IMR-90 (cell line): Measurements from ENCODE around the gene SUSD6. TPM values are rescaled to one million over a fixed set of nuclear protein-coding genes. Genes with fewer than 3 reads are reported as not detected.

Experiments
- ATAC-seq: fragments of 200-7000 bp; cut with Tn5 transposase; 2 replicates; pipeline ENCODE4 v1.9.1; 2020; ENCODE audit warnings: low read depth, mild to moderate bottlenecking, moderate library complexity
- BruUV-seq: library from RNA; stranded (reverse); fragments of 400-500 nt; replicated peaks from 2 replicates; lab custom pipeline; 2021; lab: Mats Ljungman, UMichigan
- CTCF ChIA-PET: fragments of 300-600 bp; formaldehyde crosslinking; extraction: SDS; loops from one replicate; lab custom pipeline; 2021; ENCODE audit warnings: antibody characterized with exemption; lab: Yijun Ruan, JAX
- POLR2A ChIA-PET: fragments of 300-600 bp; sonication (Branson Sonifier 250); formaldehyde crosslinking; loops from one replicate; lab custom pipeline; 2022; ENCODE audit warnings: antibody characterized with exemption; ENCODE audit not compliant: unreplicated experiment; lab: Charles Lee
- DNase-seq: peaks from one replicate; pipeline ENCODE4 v3.0.0; 2013
- H2AFZ ChIP-seq: replicated peaks from 2 replicates; pipeline ENCODE3; 2013; ENCODE audit warnings: low read length, mild to moderate bottlenecking; ENCODE audit not compliant: poor library complexity
- H2AK5ac ChIP-seq: 2 replicates; pipeline ENCODE4 v1.6.1; 2013; ENCODE audit warnings: low read depth, low read length, inconsistent platforms
- H2AK9ac ChIP-seq: replicated peaks from 2 replicates; pipeline ENCODE3; 2013; ENCODE audit warnings: mild to moderate bottlenecking, low read depth, low read length, moderate library complexity; ENCODE audit not compliant: poor library complexity
- H2BK120ac ChIP-seq: 2 replicates; pipeline ENCODE4 v1.6.1; 2013; ENCODE audit warnings: low read depth, low read length, inconsistent platforms
- H2BK15ac ChIP-seq: 3 replicates; pipeline ENCODE4 v1.6.1; 2013; ENCODE audit warnings: low read depth, low read length, inconsistent platforms
- H2BK20ac ChIP-seq: 2 replicates; pipeline ENCODE4 v1.6.1; 2013; ENCODE audit warnings: low read depth, mild to moderate bottlenecking, inconsistent platforms, low read length, moderate library complexity
- H2BK5ac ChIP-seq: 2 replicates; pipeline ENCODE4 v1.6.1; 2013; ENCODE audit warnings: mild to moderate bottlenecking, low read depth, low read length, inconsistent platforms; ENCODE audit not compliant: poor library complexity, severe bottlenecking
- H3K14ac ChIP-seq: replicated peaks from 2 replicates; pipeline ENCODE4 v1.6.1; 2013; ENCODE audit warnings: low read depth, low read length, inconsistent platforms
- H3K18ac ChIP-seq: 2 replicates; pipeline ENCODE4 v1.6.1; 2013; ENCODE audit warnings: low read depth, low read length, control low read depth
- H3K23ac ChIP-seq: 2 replicates; pipeline ENCODE4 v1.6.1; 2013; ENCODE audit warnings: low read depth, low read length, inconsistent platforms
- H3K27ac ChIP-seq: 2 replicates; pipeline ENCODE4 v1.5.1; 2013; ENCODE audit warnings: mild to moderate bottlenecking, control low read depth, low read length; ENCODE audit not compliant: insufficient read depth
- H3K27me3 ChIP-seq: 2 replicates; pipeline ENCODE4 v1.6.1; 2013; ENCODE audit warnings: low read length; ENCODE audit not compliant: control insufficient read depth, insufficient read depth
- H3K36me3 ChIP-seq: 2 replicates; pipeline ENCODE4 v1.6.1; 2013; ENCODE audit warnings: low read length, mixed read lengths; ENCODE audit not compliant: control insufficient read depth, insufficient read depth
- H3K4ac ChIP-seq: 2 replicates; pipeline ENCODE4 v1.6.1; 2013; ENCODE audit warnings: low read depth, low read length, inconsistent platforms
- H3K4me1 ChIP-seq: 2 replicates; pipeline ENCODE4 v1.6.1; 2013; ENCODE audit warnings: low read length, mixed read lengths; ENCODE audit not compliant: control insufficient read depth, insufficient read depth
- H3K4me2 ChIP-seq: 2 replicates; pipeline ENCODE4 v1.6.1; 2013; ENCODE audit warnings: low read depth, mild to moderate bottlenecking, control low read depth, low read length, moderate library complexity
- H3K4me3 ChIP-seq: 2 replicates; pipeline ENCODE4 v1.5.1; 2013; ENCODE audit warnings: low read depth, mild to moderate bottlenecking, control low read depth, low read length, moderate library complexity; ENCODE audit not compliant: insufficient read depth
- H3K56ac ChIP-seq: 2 replicates; pipeline ENCODE4 v1.6.1; 2013; ENCODE audit warnings: low read length, inconsistent platforms; ENCODE audit not compliant: insufficient read depth; ENCODE audit errors: extremely low read depth
- H3K79me1 ChIP-seq, 2 experiments: 2 replicates each; pipeline ENCODE4 v1.6.1; 2013; ENCODE audit warnings: low read length in 2 of 2, inconsistent platforms in 1 of 2, low read depth in 1 of 2
- H3K9ac ChIP-seq: 2 replicates; pipeline ENCODE4 v1.6.1; 2013; ENCODE audit warnings: low read depth, low read length, control low read depth
- H3K9me1 ChIP-seq: 2 replicates; pipeline ENCODE4 v1.6.1; 2013; ENCODE audit warnings: low read length, inconsistent platforms; ENCODE audit not compliant: insufficient read depth
- H3K9me3 ChIP-seq: 2 replicates; pipeline ENCODE4 v1.6.1; 2013; ENCODE audit warnings: low read length; ENCODE audit not compliant: control insufficient read depth, insufficient read depth
- H4K20me1 ChIP-seq: 2 replicates; pipeline ENCODE4 v1.6.1; 2013; ENCODE audit warnings: low read length, inconsistent platforms; ENCODE audit not compliant: insufficient read depth
- H4K5ac ChIP-seq: 2 replicates; pipeline ENCODE4 v1.6.1; 2013; ENCODE audit warnings: mild to moderate bottlenecking, low read depth, low read length, control low read depth
- H4K8ac ChIP-seq, 2 experiments: 2 replicates each; pipeline ENCODE4 v1.6.1; 2013; ENCODE audit warnings: low read depth in 2 of 2, low read length in 2 of 2, control low read depth in 1 of 2, inconsistent platforms in 1 of 2
- H4K91ac ChIP-seq: 2 replicates; pipeline ENCODE4 v1.6.1; 2013; ENCODE audit warnings: low read depth, low read length, inconsistent platforms; ENCODE audit not compliant: insufficient read depth
- CEBPB ChIP-seq: IDR thresholded peaks from 2 replicates; pipeline ENCODE4 v1.6.1; 2012; ENCODE audit warnings: low read depth, low read length, improper control_type of control experiment
- CHD1 ChIP-seq: IDR thresholded peaks from 2 replicates; pipeline ENCODE4 v1.6.1; 2012; ENCODE audit warnings: low read depth, low read length, improper control_type of control experiment
- MAFK ChIP-seq: IDR thresholded peaks from 2 replicates; pipeline ENCODE4 v1.6.1; 2012; ENCODE audit warnings: low read depth, low read length, improper control_type of control experiment
- MAZ ChIP-seq: IDR thresholded peaks from 2 replicates; pipeline ENCODE4 v1.6.1; 2012; ENCODE audit warnings: low read depth, mild to moderate bottlenecking, low read length, improper control_type of control experiment, moderate library complexity, borderline replicate concordance
- NFE2L2 ChIP-seq: fragments of 150-350 bp; IDR thresholded peaks from 2 replicates; pipeline ENCODE4 v1.6.1; 2016; ENCODE audit warnings: low read depth, mild to moderate bottlenecking, low read length
- POLR2A ChIP-seq: IDR thresholded peaks from 2 replicates; pipeline ENCODE4 v1.6.1; 2012; ENCODE audit warnings: mild to moderate bottlenecking, low read depth, low read length
- RAD21 ChIP-seq: IDR thresholded peaks from 2 replicates; pipeline ENCODE4 v1.6.1; 2012; ENCODE audit warnings: low read length, improper control_type of control experiment
- RCOR1 ChIP-seq: IDR thresholded peaks from 2 replicates; pipeline ENCODE4 v1.6.1; 2012; ENCODE audit warnings: mild to moderate bottlenecking, low read length, improper control_type of control experiment; ENCODE audit not compliant: insufficient replicate concordance
- RFX5 ChIP-seq: IDR thresholded peaks from 2 replicates; pipeline ENCODE4 v1.8.0; 2012; ENCODE audit warnings: low read depth, mild to moderate bottlenecking, low read length, moderate library complexity
- SMC3 ChIP-seq: fragments of 150-350 bp; IDR thresholded peaks from 2 replicates; pipeline ENCODE4 v1.6.1; 2016; ENCODE audit warnings: low read depth, mild to moderate bottlenecking, antibody characterized with exemption, low read length, moderate library complexity
- WGBS, 2 experiments: methylation state at CpG; one replicate each; pipeline versions ENCODE4 v1.1.5 to v1.1.7; 2013; ENCODE audit warnings: missing lambda C conversion rate in 2 of 2; ENCODE audit not compliant: insufficient read length in 1 of 2; ENCODE audit errors: extremely low coverage in 2 of 2; 5-methylcytosine and 5-hydroxymethylcytosine counted together
- dilution Hi-C: fragments of 300-500 bp; cut with HindIII; formaldehyde crosslinking; loops from one replicate; pipeline ENCODE4 v1.14.3; 2018; ENCODE audit warnings: low sequenced_read_pairs; ENCODE audit not compliant: unreplicated experiment
- in situ Hi-C: fragments of 300-500 bp; cut with MboI; formaldehyde crosslinking; loops from 3 replicates; pipeline ENCODE4 v1.14.3; 2019; ENCODE audit warnings: low sequenced_read_pairs, inconsistent platforms, mixed read lengths
- intact Hi-C: fragments of 100-400 bp; cut with micrococcal nuclease; formaldehyde crosslinking; loops from 2 replicates; pipeline ENCODE4 v1.10.0; 2022
- polyA plus RNA-seq, 3 experiments: library from polyadenylated mRNA; depleted of rRNA; stranded (reverse); fragments of >200 nt; gene quantifications; 2 replicates each; pipeline ENCODE4 v1.2.3, GENCODE V29; 2012; ENCODE audit warnings: low replicate concordance in 1 of 3
- total RNA-seq: library from RNA; depleted of rRNA; stranded (reverse); fragments of >200 nt; gene quantifications from 2 replicates; pipeline ENCODE4 v1.2.3, GENCODE V29; 2012
- TF ChIP-seq, protein P1 (sequence below): conservative IDR thresholded peaks from 2 replicates; pipeline ENCODE4 v1.5.1; 2012; ENCODE audit warnings: mild to moderate bottlenecking, low read depth, low read length, improper control_type of control experiment
- TF ChIP-seq, protein P2 (sequence below): fragments of 150-350 bp; IDR thresholded peaks from 2 replicates; pipeline ENCODE4 v1.6.1; 2017; ENCODE audit warnings: mild to moderate bottlenecking, antibody characterized with exemption, low read length, low read depth

SUSD6 gene
- total and polyA plus RNA-seq, 2 of the 4 experiments (the other 2 are of a cell fraction): 2.3 to 10.1 TPM

DNA sequence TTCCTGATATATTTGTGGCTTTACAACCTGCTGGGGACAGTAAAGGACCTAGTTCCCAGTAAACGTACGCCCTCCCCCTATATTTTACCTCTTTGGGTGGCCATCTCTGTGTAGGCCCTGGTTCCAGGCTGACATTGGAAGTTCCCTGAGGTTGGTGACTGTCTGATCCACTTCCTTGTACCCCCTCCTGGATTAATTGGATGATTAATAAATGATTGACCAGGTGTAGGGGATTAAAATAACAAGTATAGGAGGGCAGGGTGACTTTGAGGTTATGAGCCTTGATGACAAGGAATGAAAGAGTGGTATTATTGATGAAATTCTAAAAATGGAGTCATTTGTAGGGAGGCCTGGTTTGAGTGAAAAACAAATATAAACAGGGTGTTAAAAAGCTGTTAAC is 9.6 kb downstream of the SUSD6 start:
- Histone ChIP-seq H3K23ac (no peak overlapping the region; the same call in 1 of the 2 replicates), H2AK5ac (no peak overlapping the region), H3K79me1 (peaks cover 42 to 87% of the 10 kb centered on the region in 2 experiments), H4K20me1 (peaks cover 56% of the 10 kb centered on the region), H2AK9ac (no peak overlapping the region), H3K27me3 (no peaks in the 10 kb centered on the region), H4K5ac (no peak overlapping the region), H3K4me1 (peaks cover 22% of the 10 kb centered on the region), H4K91ac (no peak overlapping the region), H3K9me3 (no peaks in the 10 kb centered on the region), H3K4me2 (no peak overlapping the region), H2BK120ac (no peak overlapping the region), H3K4ac (no peak overlapping the region; the same call in 1 of the 2 replicates), H3K36me3 (no peaks in the 10 kb centered on the region), H2AFZ (no peak overlapping the region), H2BK20ac (no peak overlapping the region), H3K9me1 (peaks cover 24% of the 10 kb centered on the region), H3K27ac (no peak overlapping the region), H2BK5ac (no peak overlapping the region), H3K18ac (no peak overlapping the region), H3K9ac (no peak overlapping the region), H4K8ac (no peak overlapping the region), H3K14ac (no peak overlapping the region), H3K56ac (no peak overlapping the region), H3K4me3 (no peak overlapping the region), H2BK15ac (no peak overlapping the region)
- ATAC-seq: no peak
- no peak for TF ChIP-seq POLR2A
- no peak for TF ChIP-seq MAZ
- TF ChIP-seq, protein P1, sequence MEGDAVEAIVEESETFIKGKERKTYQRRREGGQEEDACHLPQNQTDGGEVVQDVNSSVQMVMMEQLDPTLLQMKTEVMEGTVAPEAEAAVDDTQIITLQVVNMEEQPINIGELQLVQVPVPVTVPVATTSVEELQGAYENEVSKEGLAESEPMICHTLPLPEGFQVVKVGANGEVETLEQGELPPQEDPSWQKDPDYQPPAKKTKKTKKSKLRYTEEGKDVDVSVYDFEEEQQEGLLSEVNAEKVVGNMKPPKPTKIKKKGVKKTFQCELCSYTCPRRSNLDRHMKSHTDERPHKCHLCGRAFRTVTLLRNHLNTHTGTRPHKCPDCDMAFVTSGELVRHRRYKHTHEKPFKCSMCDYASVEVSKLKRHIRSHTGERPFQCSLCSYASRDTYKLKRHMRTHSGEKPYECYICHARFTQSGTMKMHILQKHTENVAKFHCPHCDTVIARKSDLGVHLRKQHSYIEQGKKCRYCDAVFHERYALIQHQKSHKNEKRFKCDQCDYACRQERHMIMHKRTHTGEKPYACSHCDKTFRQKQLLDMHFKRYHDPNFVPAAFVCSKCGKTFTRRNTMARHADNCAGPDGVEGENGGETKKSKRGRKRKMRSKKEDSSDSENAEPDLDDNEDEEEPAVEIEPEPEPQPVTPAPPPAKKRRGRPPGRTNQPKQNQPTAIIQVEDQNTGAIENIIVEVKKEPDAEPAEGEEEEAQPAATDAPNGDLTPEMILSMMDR: no peak
- no peak for TF ChIP-seq NFE2L2
- no peak for TF ChIP-seq RFX5
- TF ChIP-seq, protein P2, sequence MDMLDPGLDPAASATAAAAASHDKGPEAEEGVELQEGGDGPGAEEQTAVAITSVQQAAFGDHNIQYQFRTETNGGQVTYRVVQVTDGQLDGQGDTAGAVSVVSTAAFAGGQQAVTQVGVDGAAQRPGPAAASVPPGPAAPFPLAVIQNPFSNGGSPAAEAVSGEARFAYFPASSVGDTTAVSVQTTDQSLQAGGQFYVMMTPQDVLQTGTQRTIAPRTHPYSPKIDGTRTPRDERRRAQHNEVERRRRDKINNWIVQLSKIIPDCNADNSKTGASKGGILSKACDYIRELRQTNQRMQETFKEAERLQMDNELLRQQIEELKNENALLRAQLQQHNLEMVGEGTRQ: no peak
- no peak for TF ChIP-seq SMC3
- TF ChIP-seq CEBPB: no peak
- no peak for TF ChIP-seq CHD1
- no peak for TF ChIP-seq MAFK
- TF ChIP-seq RAD21: no peak
- no peak for TF ChIP-seq RCOR1
- intact Hi-C loops (no loop called here), in situ Hi-C loops (no loop called here), dilution Hi-C loops (no loop called here)
- BruUV-seq: no TSS peak
- no CpG with 5 or more reads among the region's 2 CpGs for WGBS, 2 experiments
- no peak for DNase-seq
- POLR2A ChIA-PET: no interaction called here
- CTCF ChIA-PET: no interaction called here
